Endothelial cell of umbilical vein (primary cell): Measurements from ENCODE around the gene OOSP4B. TPM values are rescaled to one million over a fixed set of nuclear protein-coding genes. Genes with fewer than 3 reads are reported as not detected.
"Not testable (repeated sequence)": the region's sequence is repeated elsewhere in the genome, so short reads cannot be mapped to it uniquely, and the experiment has no call there.

Experiments
- BruUV-seq: library from RNA; stranded (reverse); fragments of 400-500 nt; replicated peaks from 2 replicates; lab custom pipeline; 2021; lab: Mats Ljungman, UMichigan
- CTCF ChIA-PET: fragments of 300-600, 350-600 bp; sonication (Branson Sonifier 250); formaldehyde crosslinking; loops from one replicate; lab custom pipeline; 2021; ENCODE audit warnings: antibody characterized with exemption, inconsistent platforms; lab: Charles Lee
- POLR2A ChIA-PET: fragments of 300-600, 350-600 bp; sonication (Branson Sonifier 250); formaldehyde crosslinking; loops from one replicate; lab custom pipeline; 2021; ENCODE audit warnings: antibody characterized with exemption, inconsistent platforms; lab: Charles Lee
- DNase-seq: peaks from one replicate; pipeline ENCODE4 v3.0.0-alpha.2; 2011; ENCODE audit warnings: low read depth, low spot score
- FAIRE-seq: peaks from 2 replicates; lab custom pipeline; 2011; peaks lifted over from hg19 to GRCh38; lab: Jason Lieb, UNC
- H2AFZ ChIP-seq: 2 replicates; pipeline ENCODE4 v1.6.0; 2012; ENCODE audit warnings: low read depth, low read length, control low read depth, inconsistent platforms
- H3K27ac ChIP-seq: 2 replicates; pipeline ENCODE4 v1.5.1; 2011; ENCODE audit warnings: low read depth, mild to moderate bottlenecking, control low read depth, low read length, moderate library complexity; ENCODE audit not compliant: insufficient read depth
- H3K27me3 ChIP-seq, 2 experiments: 2 replicates each; pipeline versions ENCODE4 v1.6.0 to v1.6.1; 2011; ENCODE audit warnings: low read length in 2 of 2, mixed read lengths in 1 of 2; ENCODE audit not compliant: control insufficient read depth in 2 of 2, insufficient read depth in 2 of 2
- H3K36me3 ChIP-seq, 2 experiments: 2 replicates in 1 of 2; 3 replicates in 1 of 2; pipeline ENCODE4 v1.5.1; 2011; ENCODE audit warnings: low read length in 2 of 2, mild to moderate bottlenecking in 1 of 2, moderate library complexity in 1 of 2; ENCODE audit not compliant: control insufficient read depth in 2 of 2, insufficient read depth in 2 of 2; ENCODE audit errors: extremely low read depth in 1 of 2
- H3K4me1 ChIP-seq: 3 replicates; pipeline ENCODE4 v1.5.1; 2011; ENCODE audit warnings: mild to moderate bottlenecking, low read length; ENCODE audit not compliant: control insufficient read depth, insufficient read depth; ENCODE audit errors: extremely low read depth
- H3K4me2 ChIP-seq: 2 replicates; pipeline ENCODE4 v1.6.1; 2011; ENCODE audit warnings: low read length, control low read depth, mixed read lengths; ENCODE audit not compliant: insufficient read depth
- H3K4me3 ChIP-seq, 3 experiments: fragments of 200-600 bp in 1 of 3; sonication (generic), shearing (Covaris generic) in 1 of 3; replicated peaks in 1 of 3; 2 replicates each; pipeline ENCODE4 v1.5.1; 2011 to 2016; ENCODE audit warnings: control low read depth in 3 of 3, low read length in 3 of 3, mild to moderate bottlenecking in 2 of 3, inconsistent platforms in 1 of 3, low read depth in 1 of 3, moderate library complexity in 1 of 3; ENCODE audit not compliant: insufficient read depth in 1 of 3
- H3K79me2 ChIP-seq: 2 replicates; pipeline ENCODE4 v1.6.0; 2012; ENCODE audit warnings: low read length, inconsistent platforms; ENCODE audit not compliant: control insufficient read depth, insufficient read depth
- H3K9ac ChIP-seq: replicated peaks from 2 replicates; pipeline ENCODE3; 2011; ENCODE audit warnings: low read length, control low read depth; ENCODE audit not compliant: insufficient read depth; ENCODE audit errors: extremely low read depth
- H3K9me1 ChIP-seq: replicated peaks from 3 replicates; pipeline ENCODE4 v1.6.0; 2011; ENCODE audit warnings: mild to moderate bottlenecking, low read length; ENCODE audit not compliant: control insufficient read depth, insufficient read depth; ENCODE audit errors: extremely low read depth
- H3K9me3 ChIP-seq: replicated peaks from 2 replicates; pipeline ENCODE4 v1.5.1; 2012; ENCODE audit warnings: low read length, inconsistent platforms; ENCODE audit not compliant: control insufficient read depth, insufficient read depth
- H4K20me1 ChIP-seq: replicated peaks from 2 replicates; pipeline ENCODE3; 2011; ENCODE audit warnings: mild to moderate bottlenecking, low read length; ENCODE audit not compliant: control insufficient read depth, insufficient read depth; ENCODE audit errors: extremely low read depth
- FOS ChIP-seq: IDR thresholded peaks from 2 replicates; pipeline ENCODE4 v1.6.1; 2011; ENCODE audit warnings: mild to moderate bottlenecking, low read length, moderate library complexity, borderline replicate concordance; ENCODE audit not compliant: insufficient read depth
- JUN ChIP-seq: IDR thresholded peaks from 2 replicates; pipeline ENCODE4 v1.6.1; 2011; ENCODE audit warnings: borderline replicate concordance, low read depth; ENCODE audit not compliant: insufficient read length, insufficient read depth
- MAX ChIP-seq: IDR thresholded peaks from 2 replicates; pipeline ENCODE4 v1.6.1; 2011; ENCODE audit not compliant: insufficient read depth, insufficient read length
- MYC ChIP-seq: IDR thresholded peaks from one replicate; pipeline ENCODE4 v1.6.1; 2011; ENCODE audit warnings: mild to moderate bottlenecking, low read depth, low read length
- POLR2A ChIP-seq: IDR thresholded peaks from 2 replicates; pipeline ENCODE4 v1.6.1; 2012; ENCODE audit warnings: low read depth, mild to moderate bottlenecking, control low read depth, low read length
- POLR2AphosphoS5 ChIP-seq: IDR thresholded peaks from 2 replicates; pipeline ENCODE4 v1.6.1; 2012; ENCODE audit warnings: low read depth, mild to moderate bottlenecking, control low read depth, low read length, moderate library complexity; ENCODE audit not compliant: insufficient read depth
- dilution Hi-C: fragments of 300-500 bp; cut with MboI; formaldehyde crosslinking; loops from one replicate; pipeline ENCODE4 v1.15.0; 2019; ENCODE audit warnings: low sequenced_read_pairs; ENCODE audit not compliant: extremely low pct_ligation_motif_present
- intact Hi-C: fragments of 100-400 bp; cut with micrococcal nuclease; formaldehyde crosslinking; loops from one replicate; pipeline ENCODE4 v1.10.0; 2022
- polyA plus RNA-seq, 4 experiments: library from polyadenylated mRNA; depleted of rRNA in 3 of 4; stranded (reverse) in 3 of 4; unstranded in 1 of 4; fragments of >200 nt; gene quantifications; 2 replicates each; pipeline versions ENCODE4 v1.2.1 to v1.2.3, GENCODE V29; 2011 to 2012; ENCODE audit warnings: missing spikeins in 1 of 4
- total RNA-seq: library from RNA; stranded (reverse); gene quantifications from 2 replicates; pipeline ENCODE4 v1.2.3, GENCODE V29; 2021

OOSP4B gene
- total and polyA plus RNA-seq, 2 donors (not counting 3 experiments of a cell fraction or from before 2014, with no cell fraction given): not detected

GRCh38 chr11:60018058-60018457, 1.1 kb downstream of the OOSP4B start:
- POLR2A ChIA-PET: no interaction called here

GRCh38 chr11:60020376-60020775, 3.4 kb downstream of the OOSP4B start:
- H3K27ac ChIP-seq, H4K20me1 ChIP-seq, BruUV-seq, H3K4me1 ChIP-seq, H3K9ac ChIP-seq, H3K9me1 ChIP-seq, DNase-seq, FAIRE-seq, dilution Hi-C loops, H3K27me3 ChIP-seq, H3K79me2 ChIP-seq, POLR2A ChIA-PET, H2AFZ ChIP-seq, H3K36me3 ChIP-seq, H3K4me2 ChIP-seq, H3K4me3 ChIP-seq, H3K9me3 ChIP-seq: not testable (repeated sequence)
- intact Hi-C loops: loop anchor here (10.0 kb wide), 1 partner anchor 804 kb away; no protein-coding TSS in a partner anchor
- CTCF ChIA-PET: interaction anchor here (0.9 kb wide), 1 partner anchor 10 kb away, joined by 3 read pairs; no protein-coding TSS in a partner anchor

More at GRCh38 chr11:60018058-60018457, 1.1 kb downstream of the OOSP4B start:
- dilution Hi-C loops (no loop called here), intact Hi-C loops (no loop called here)
- Histone ChIP-seq H2AFZ (no peak overlapping the region), H3K4me2 (no peak overlapping the region), H3K4me1 (no peaks in the 10 kb centered on the region), H4K20me1 (no peaks in the 10 kb centered on the region), H3K36me3 (no peaks in the 10 kb centered on the region), H3K79me2 (no peaks in the 10 kb centered on the region), H3K9me1 (no peaks in the 10 kb centered on the region), H3K9ac (no peak overlapping the region), H3K27ac (no peak overlapping the region), H3K9me3 (no peaks in the 10 kb centered on the region), H3K27me3 (peaks cover 0 to 3% of the 10 kb centered on the region in 2 experiments), H3K4me3 (no peak overlapping the region)
- CTCF ChIA-PET: no interaction called here
- FAIRE-seq (no peak), DNase-seq (no peak)
- TF ChIP-seq POLR2AphosphoS5: no peak
- no peak for TF ChIP-seq FOS
- TF ChIP-seq POLR2A: no peak
- TF ChIP-seq JUN: no peak
- TF ChIP-seq MYC: no peak
- TF ChIP-seq MAX: no peak
- BruUV-seq: no TSS peak
